HL-60 (cell line): ENCODE measurements around the gene RBMS2.

Source experiments
- GABPA ChIP-seq: IDR thresholded peaks from 2 replicates; pipeline ENCODE4 v1.6.1; 2012; ENCODE audit warnings: low read depth
- POLR2AphosphoS5 ChIP-seq: IDR thresholded peaks from 2 replicates; pipeline ENCODE4 v1.6.1; 2012; ENCODE audit warnings: low read depth

DNA sequence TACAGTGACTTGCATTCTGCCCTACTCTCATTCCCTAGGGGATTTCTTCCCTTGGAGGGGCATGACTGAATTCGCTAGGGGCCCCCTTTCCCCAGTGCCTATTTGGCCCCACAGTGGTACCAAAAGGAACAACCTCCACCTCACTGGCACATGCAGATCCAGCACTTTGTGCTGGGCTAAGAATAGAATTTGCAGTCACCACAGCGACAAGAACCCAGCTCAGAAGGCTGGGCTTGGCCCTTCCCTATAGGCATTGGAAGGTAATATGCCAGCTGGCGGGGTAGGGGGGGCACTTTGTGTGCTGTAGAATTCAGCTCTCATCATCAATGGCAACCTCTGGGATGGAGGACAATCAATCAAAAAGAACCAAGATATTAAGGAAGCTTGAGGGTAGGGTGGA, 94.6 kb downstream of the RBMS2 start:
- TF ChIP-seq POLR2AphosphoS5 (no peak), GABPA (no peak)
